ENCODE measurements around the gene FBXW2.

FBXW2 gene

DNA sequence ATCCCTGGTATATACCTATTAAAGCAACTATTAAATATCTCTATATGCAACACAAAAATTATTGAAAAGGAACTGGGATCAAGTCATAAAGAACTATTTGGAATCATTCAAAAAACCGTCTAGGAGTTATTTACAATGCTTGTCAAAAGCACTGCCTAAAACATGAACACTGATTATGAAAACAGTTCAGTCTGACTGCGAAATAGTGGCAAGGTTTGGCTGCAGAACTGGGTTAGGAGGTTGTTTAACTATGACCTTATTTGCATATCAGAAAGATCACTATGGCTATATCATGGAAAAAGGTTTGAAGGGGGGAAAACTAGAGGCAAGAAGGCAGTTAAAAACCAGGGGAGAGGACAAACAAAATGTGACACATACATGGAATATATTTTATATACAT is 12.0 kb downstream of the FBXW2 start:
- H3K4me3 ChIP-seq (ENCODE audit: control insufficient read depth, low read depth, low read length) = no peak overlapping the region
- DNase-seq (ENCODE audit: low read depth) = no peak
- no peak for TF ChIP-seq CTCF (IDR thresholded peaks at IDR 0.05; ENCODE audit: control insufficient read depth, insufficient read depth, low read depth, low read length, missing control alignments)

GRCh38 chr9:120780367-120780766 is 12.8 kb downstream of the FBXW2 start:
- no peak for DNase-seq (ENCODE audit: low read depth)
- no peak overlapping the region for H3K4me3 ChIP-seq (ENCODE audit: control insufficient read depth, low read depth, low read length)
- no peak for TF ChIP-seq CTCF (IDR thresholded peaks at IDR 0.05; ENCODE audit: control insufficient read depth, insufficient read depth, low read depth, low read length, missing control alignments)

DNA sequence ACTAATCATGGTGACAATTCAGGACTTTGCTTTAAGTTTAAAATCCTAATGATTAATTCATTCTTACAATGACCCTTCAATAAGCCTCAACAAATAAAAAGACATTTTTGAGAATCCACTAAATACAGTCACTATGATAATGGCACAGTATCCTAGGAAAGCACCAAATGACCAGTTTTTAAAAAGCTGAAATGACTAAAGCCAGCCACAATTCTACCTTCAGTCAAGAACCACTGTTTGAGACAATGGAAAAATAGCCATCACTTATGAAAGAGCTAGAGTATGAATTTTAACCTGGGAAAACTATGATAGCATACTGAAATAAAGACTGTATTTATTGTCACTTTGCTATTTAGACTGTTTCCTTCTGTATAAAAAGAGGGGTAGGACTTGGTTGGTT is 14.0 kb downstream of the FBXW2 start:
- H3K4me3 ChIP-seq (ENCODE audit: control insufficient read depth, low read depth, low read length) = no peak overlapping the region
- DNase-seq (ENCODE audit: low read depth) = no peak
- TF ChIP-seq CTCF (IDR thresholded peaks at IDR 0.05; ENCODE audit: control insufficient read depth, insufficient read depth, low read depth, low read length, missing control alignments) = no peak

- TF ChIP-seq CTCF (IDR thresholded peaks at IDR 0.05; ENCODE audit: control insufficient read depth, insufficient read depth, low read depth, low read length, missing control alignments) = no peak
- no peak for DNase-seq (ENCODE audit: low read depth)
- H3K4me3 ChIP-seq (ENCODE audit: control insufficient read depth, low read depth, low read length) = no peak overlapping the region
Observed at GRCh38 chr9:120778758-120779157, 14.5 kb downstream of the FBXW2 start.

DNA sequence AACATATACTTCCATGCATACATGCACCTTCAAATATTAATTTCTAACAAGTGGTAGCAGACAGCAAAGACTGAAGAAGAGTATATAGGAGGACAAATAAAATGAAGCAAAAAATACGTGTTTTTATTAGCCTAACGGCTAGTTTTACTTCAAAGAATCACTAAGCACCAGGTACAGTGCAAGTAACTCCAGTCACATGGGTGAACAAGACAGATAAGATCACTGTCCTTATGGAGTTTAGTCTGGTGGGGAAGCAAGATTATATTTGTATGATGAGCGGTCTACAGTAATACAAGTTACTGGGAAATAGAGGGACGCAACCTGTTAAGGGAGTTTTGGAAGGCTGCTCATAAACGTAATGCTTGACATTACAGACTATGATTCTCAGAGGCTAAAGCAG is 16.0 kb downstream of the FBXW2 start:
- TF ChIP-seq CTCF (IDR thresholded peaks at IDR 0.05; ENCODE audit: control insufficient read depth, insufficient read depth, low read depth, low read length, missing control alignments) = no peak
- no peak overlapping the region for H3K4me3 ChIP-seq (ENCODE audit: control insufficient read depth, low read depth, low read length)
- no peak for DNase-seq (ENCODE audit: low read depth)

DNA sequence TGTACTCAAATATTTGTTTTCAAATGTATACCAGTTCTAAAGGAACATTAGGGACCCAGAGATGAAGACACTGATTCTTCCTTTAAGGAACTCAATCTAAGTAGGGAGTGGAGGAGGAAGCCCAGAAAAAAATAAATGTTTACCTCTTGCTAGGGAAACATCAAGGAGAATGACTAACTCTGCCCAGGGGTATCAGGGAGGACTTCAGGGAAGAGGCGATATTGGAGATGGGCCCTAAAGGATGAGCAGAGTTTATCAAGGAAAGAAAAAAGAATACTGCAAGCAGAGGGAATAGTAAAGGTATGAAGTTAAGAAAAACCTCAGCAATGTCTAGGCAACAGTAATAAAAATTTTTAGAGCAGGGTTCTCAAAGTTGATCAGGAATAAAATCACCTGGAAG is 16.4 kb downstream of the FBXW2 start:
- no peak for DNase-seq (ENCODE audit: low read depth)
- TF ChIP-seq CTCF (IDR thresholded peaks at IDR 0.05; ENCODE audit: control insufficient read depth, insufficient read depth, low read depth, low read length, missing control alignments) = no peak
- H3K4me3 ChIP-seq (ENCODE audit: control insufficient read depth, low read depth, low read length) = no peak overlapping the region

DNA sequence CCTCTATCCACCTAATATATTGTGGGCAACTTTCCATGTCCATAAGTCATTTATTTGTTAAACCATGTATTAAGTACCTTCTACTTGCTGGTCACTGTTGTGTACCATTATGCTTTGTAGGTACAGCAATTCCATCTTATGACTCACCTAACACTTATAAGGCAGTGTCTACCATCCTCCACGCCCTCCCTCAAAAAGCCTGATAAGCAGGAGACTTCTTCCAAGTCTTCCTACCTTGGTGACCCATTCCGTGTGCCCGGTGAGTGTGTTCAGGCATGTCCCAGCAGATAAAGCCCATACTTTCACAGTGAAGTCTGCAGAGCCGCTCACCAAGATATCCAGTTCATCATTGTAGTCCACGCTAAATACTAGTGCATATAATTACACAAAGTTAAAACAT is 17.4 kb downstream of the FBXW2 start:
- DNase-seq (ENCODE audit: low read depth) = no peak
- no peak overlapping the region for H3K4me3 ChIP-seq (ENCODE audit: control insufficient read depth, low read depth, low read length)
- no peak for TF ChIP-seq CTCF (IDR thresholded peaks at IDR 0.05; ENCODE audit: control insufficient read depth, insufficient read depth, low read depth, low read length, missing control alignments)

All from AG09309 (cell line).